ENCODE results near the gene DUS1L.

Gene DUS1L

DNA sequence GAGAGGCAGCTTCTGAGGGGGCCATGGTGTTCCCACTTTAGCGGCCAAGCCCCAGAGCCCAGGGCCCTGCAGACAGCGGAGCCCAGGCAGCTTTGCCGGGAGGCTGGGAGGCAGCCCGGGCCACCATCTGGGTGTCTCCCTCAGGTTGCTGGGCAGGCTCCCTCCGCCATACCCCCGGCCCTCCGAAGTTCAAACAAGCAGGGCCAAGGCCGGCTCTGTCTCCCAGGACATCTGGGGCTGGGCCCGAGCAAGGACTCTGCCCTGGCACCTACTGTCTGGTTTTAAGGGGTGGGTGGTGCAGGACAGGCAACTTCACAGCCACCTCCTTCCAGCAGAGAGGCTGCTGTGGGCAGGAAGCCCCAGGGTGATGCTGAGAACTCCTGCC is 2.6 kb downstream of the DUS1L start:
- no peak for DNase-seq (ENCODE audit: low read depth)
- no peak overlapping the region for H3K4me3 ChIP-seq (ENCODE audit: low read depth, low read length)
- TF ChIP-seq, protein P1, sequence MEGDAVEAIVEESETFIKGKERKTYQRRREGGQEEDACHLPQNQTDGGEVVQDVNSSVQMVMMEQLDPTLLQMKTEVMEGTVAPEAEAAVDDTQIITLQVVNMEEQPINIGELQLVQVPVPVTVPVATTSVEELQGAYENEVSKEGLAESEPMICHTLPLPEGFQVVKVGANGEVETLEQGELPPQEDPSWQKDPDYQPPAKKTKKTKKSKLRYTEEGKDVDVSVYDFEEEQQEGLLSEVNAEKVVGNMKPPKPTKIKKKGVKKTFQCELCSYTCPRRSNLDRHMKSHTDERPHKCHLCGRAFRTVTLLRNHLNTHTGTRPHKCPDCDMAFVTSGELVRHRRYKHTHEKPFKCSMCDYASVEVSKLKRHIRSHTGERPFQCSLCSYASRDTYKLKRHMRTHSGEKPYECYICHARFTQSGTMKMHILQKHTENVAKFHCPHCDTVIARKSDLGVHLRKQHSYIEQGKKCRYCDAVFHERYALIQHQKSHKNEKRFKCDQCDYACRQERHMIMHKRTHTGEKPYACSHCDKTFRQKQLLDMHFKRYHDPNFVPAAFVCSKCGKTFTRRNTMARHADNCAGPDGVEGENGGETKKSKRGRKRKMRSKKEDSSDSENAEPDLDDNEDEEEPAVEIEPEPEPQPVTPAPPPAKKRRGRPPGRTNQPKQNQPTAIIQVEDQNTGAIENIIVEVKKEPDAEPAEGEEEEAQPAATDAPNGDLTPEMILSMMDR (conservative IDR thresholded peaks at IDR 0.05; ENCODE audit: low read depth, low read length): no peak

GRCh38 chr17:82062076-82062983 is 3.3 kb downstream of the DUS1L start:
- DNase-seq (ENCODE audit: low read depth): no peak
- TF ChIP-seq, protein P1 (conservative IDR thresholded peaks at IDR 0.05; ENCODE audit: low read depth, low read length): no peak

DNA sequence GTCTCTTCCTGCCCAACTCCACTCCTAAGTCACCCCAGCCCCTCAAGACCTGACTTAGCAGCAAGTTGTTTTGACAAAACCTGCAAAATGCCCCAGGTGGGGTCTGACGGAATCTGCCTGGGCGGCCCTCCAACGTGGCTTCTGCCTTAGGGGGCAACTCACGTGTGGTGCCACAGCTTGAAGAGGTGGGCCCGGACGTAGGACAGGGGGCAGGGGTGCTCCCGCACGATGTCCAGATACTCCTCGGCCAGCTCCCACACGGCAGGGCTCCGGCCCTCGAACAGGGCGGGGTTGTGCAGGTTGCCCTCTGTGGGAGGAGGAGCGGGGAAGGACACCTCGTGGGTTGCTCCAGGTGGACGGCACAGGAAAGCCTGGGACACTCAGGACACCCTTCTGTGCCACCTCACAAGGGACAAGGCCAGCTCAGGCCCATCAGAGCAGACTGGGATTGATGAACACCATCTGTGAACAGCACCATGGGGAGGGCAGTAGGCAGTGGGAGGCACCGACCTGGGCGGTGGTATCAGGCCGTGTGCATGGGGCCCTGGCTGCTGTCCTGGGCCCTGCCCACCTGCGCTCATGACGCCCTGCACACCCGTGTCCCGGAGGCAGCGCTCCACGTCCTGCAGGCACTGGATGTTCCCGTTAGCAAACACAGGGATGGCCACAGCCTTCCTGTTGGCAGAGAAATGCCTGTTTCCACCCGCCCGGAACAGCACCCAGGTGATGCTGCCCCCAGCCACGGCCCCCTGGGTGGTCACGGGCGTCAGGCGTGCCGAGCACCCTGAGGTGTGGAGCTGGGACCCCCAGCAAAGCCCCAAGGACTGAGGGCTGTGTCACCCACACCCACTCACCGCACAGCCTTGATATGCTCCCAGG is 4.3 kb downstream of the DUS1L start:
- DNase-seq (ENCODE audit: low read depth): no peak
- no peak overlapping the region for H3K4me3 ChIP-seq (ENCODE audit: low read depth, low read length)
- TF ChIP-seq, protein P1 (conservative IDR thresholded peaks at IDR 0.05; ENCODE audit: low read depth, low read length): no peak

More at GRCh38 chr17:82062076-82062983, 3.3 kb downstream of the DUS1L start:
- H3K4me3 ChIP-seq (ENCODE audit: low read depth, low read length): no peak overlapping the region

DNA sequence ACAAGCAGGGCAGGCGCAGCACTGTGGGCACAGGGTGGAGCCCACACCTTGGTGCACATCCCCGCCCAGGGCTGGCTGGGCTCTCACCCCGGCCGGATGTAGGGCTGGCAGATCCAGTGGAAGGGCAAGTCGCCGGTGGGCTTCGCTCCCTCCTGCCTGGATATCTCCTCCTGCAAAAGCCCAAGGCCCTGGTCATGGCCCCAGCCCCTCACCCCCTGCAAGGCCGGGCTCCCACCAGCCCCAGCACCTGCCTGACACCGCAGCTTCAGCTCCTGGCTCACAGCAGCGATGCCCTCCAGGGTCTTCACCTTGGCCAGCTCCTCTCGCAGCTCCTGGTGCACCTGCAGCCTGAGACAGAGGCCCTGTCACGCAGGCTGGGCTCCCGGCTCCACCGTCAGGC is 5.0 kb downstream of the DUS1L start:
- no peak for DNase-seq (ENCODE audit: low read depth)
- H3K4me3 ChIP-seq (ENCODE audit: low read depth, low read length): no peak overlapping the region
- TF ChIP-seq, protein P1 (conservative IDR thresholded peaks at IDR 0.05; ENCODE audit: low read depth, low read length): no peak

DNA sequence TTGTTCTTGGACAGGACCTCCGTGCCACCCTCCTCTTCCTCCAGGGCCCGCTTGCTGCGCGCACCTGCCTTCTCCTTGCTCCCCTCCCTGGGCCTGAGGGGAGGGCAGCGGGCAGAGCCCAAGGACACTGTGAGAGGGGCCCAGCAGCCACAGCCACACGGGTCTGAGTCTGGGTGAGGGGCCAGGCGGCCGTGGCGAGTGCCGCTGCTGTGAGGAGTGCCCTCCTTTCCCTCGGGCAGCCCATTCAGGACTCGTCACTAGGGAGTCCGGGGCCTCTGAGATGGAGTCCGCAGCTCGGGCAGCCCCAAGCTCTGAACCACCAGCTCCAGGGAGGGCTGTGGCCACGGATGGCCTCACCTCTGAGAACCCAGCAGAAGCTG is 5.6 kb downstream of the DUS1L start:
- TF ChIP-seq, protein P1 (conservative IDR thresholded peaks at IDR 0.05; ENCODE audit: low read depth, low read length): no peak
- DNase-seq (ENCODE audit: low read depth): no peak
- no peak overlapping the region for H3K4me3 ChIP-seq (ENCODE audit: low read depth, low read length)

GRCh38 chr17:82059272-82060000 is 6.2 kb downstream of the DUS1L start:
- TF ChIP-seq, protein P1 (conservative IDR thresholded peaks at IDR 0.05; ENCODE audit: low read depth, low read length): no peak
- DNase-seq (ENCODE audit: low read depth): no peak
- no peak overlapping the region for H3K4me3 ChIP-seq (ENCODE audit: low read depth, low read length)

Data from choroid plexus epithelial cell (primary cell).